K562 (cell line): ENCODE measurements around the gene KLK7. TPM values are rescaled to one million over a fixed set of nuclear protein-coding genes. Genes with fewer than 3 reads are reported as not detected.

Experiments
- ARID3A ChIP-seq: IDR thresholded peaks from 2 replicates; pipeline ENCODE4 v1.6.1; 2012; ENCODE audit warnings: low read depth, low read length, improper control_type of control experiment, borderline replicate concordance
- BCL6 ChIP-seq: fragments of 250-450 bp; sonication (Bioruptor Pico); IDR thresholded peaks from 2 replicates; pipeline ENCODE4 v1.4.0; 2020
- CBX1 ChIP-seq: sonication (generic); IDR thresholded peaks from 2 replicates; pipeline ENCODE4 v1.6.1; 2016; ENCODE audit warnings: antibody characterized with exemption, low read depth, mild to moderate bottlenecking
- CBX8 ChIP-seq: fragments of 200-600 bp; sonication (generic); IDR thresholded peaks from 2 replicates; pipeline ENCODE4 v1.6.1; 2012; ENCODE audit warnings: borderline replicate concordance, mixed run types, low read depth, mild to moderate bottlenecking, moderate library complexity, mixed read lengths, low read length, control low read depth, inconsistent platforms; ENCODE audit not compliant: poor library complexity, severe bottlenecking; ENCODE audit errors: extremely low read depth
- CHD1 ChIP-seq: fragments of 200-600 bp; sonication (generic); IDR thresholded peaks from one replicate; pipeline ENCODE4 v1.6.1; 2012; ENCODE audit warnings: mild to moderate bottlenecking, moderate library complexity, low read length, inconsistent platforms
- DNMT1 ChIP-seq: fragments of 450-650 bp; IDR thresholded peaks from 2 replicates; pipeline ENCODE4 v1.6.1; 2016; ENCODE audit warnings: antibody characterized with exemption, mild to moderate bottlenecking
- FOXA3 ChIP-seq, 2 experiments: fragments of 450-650 bp in 1 of 2; sonication (generic) in 1 of 2; formaldehyde crosslinking; IDR thresholded peaks in 1 of 2; conservative IDR thresholded peaks in 1 of 2; 2 replicates each; pipeline versions ENCODE4 v1.4.0 to v1.8.0; 2020 to 2022; ENCODE audit warnings: mild to moderate bottlenecking in 2 of 2, missing genetic modification reagents in 1 of 2
- GATAD2A ChIP-seq: fragments of 450-650 bp; IDR thresholded peaks from 2 replicates; pipeline ENCODE4 v1.6.1; 2017
- GTF2A2 ChIP-seq: IDR thresholded peaks from 2 replicates; pipeline ENCODE4 v1.6.1; 2016; ENCODE audit warnings: mild to moderate bottlenecking, missing genetic modification characterization, missing compliant biosample characterization
- HSF4 ChIP-seq: fragments of 250-450 bp; sonication (Bioruptor Pico); IDR thresholded peaks from 2 replicates; pipeline ENCODE4 v2.1.2; 2022; ENCODE audit warnings: mild to moderate bottlenecking, moderate library complexity, borderline replicate concordance
- LCOR ChIP-seq: sonication (generic); formaldehyde crosslinking; IDR thresholded peaks from 2 replicates; pipeline ENCODE4 v1.8.0; 2022; ENCODE audit warnings: mild to moderate bottlenecking, missing genetic modification reagents
- NFATC3 ChIP-seq: fragments of 450-650 bp; IDR thresholded peaks from 2 replicates; pipeline ENCODE4 v1.6.1; 2017; ENCODE audit warnings: mild to moderate bottlenecking
- SLC30A9 ChIP-seq: fragments of 250-450 bp; sonication (Bioruptor Pico); IDR thresholded peaks from 2 replicates; pipeline ENCODE4 v1.8.0; 2022; ENCODE audit warnings: mild to moderate bottlenecking, moderate library complexity
- SMARCC2 ChIP-seq: fragments of 450-650 bp; IDR thresholded peaks from 2 replicates; pipeline ENCODE4 v1.6.1; 2017; ENCODE audit warnings: antibody characterized with exemption, moderate library complexity, mild to moderate bottlenecking, low read depth
- SPI1 ChIP-seq: IDR thresholded peaks from 2 replicates; pipeline ENCODE4 v1.6.1; 2011; ENCODE audit warnings: low read depth, low read length, control low read depth, borderline replicate concordance
- TGIF2 ChIP-seq: sonication (generic); formaldehyde crosslinking; IDR thresholded peaks from 2 replicates; pipeline ENCODE4 v1.8.1; 2022; ENCODE audit warnings: mild to moderate bottlenecking, missing genetic modification reagents, moderate library complexity
- ZBTB7A ChIP-seq: IDR thresholded peaks from 2 replicates; pipeline ENCODE4 v1.6.1; 2011; ENCODE audit warnings: low read depth, mild to moderate bottlenecking, low read length, moderate library complexity, borderline replicate concordance; ENCODE audit not compliant: control insufficient read depth
- ZNF24 ChIP-seq: fragments of 450-650 bp; IDR thresholded peaks from 2 replicates; pipeline ENCODE4 v1.6.1; 2016
- ZNF431 ChIP-seq: sonication (generic); formaldehyde crosslinking; IDR thresholded peaks from 2 replicates; pipeline ENCODE4 v1.8.0; 2022; ENCODE audit warnings: mild to moderate bottlenecking, missing genetic modification reagents
- ZNF699 ChIP-seq: fragments of 250-450 bp; sonication (Bioruptor Pico); IDR thresholded peaks from 2 replicates; pipeline ENCODE4 v1.8.0; 2021; ENCODE audit warnings: mild to moderate bottlenecking, moderate library complexity; ENCODE audit not compliant: insufficient replicate concordance
- polyA plus RNA-seq, 8 experiments: library from polyadenylated mRNA; depleted of rRNA in 4 of 8; stranded (reverse) in 5 of 8; unstranded in 3 of 8; fragments of >200 nt; fragmentation: Nextera tagmentation in 2 of 8; fragmentation: Illumina TruSeq in 1 of 8; extraction: Ambion mirVana in 2 of 8; extraction: Trizol in 1 of 8; gene quantifications; 2 replicates each; pipeline versions ENCODE4 v1.2.1 to v1.2.3, GENCODE V29; 2011 to 2014; ENCODE audit warnings: inconsistent platforms in 1 of 8, missing spikeins in 1 of 8
- total RNA-seq, 7 experiments: library from RNA; depleted of rRNA in 6 of 7; stranded (reverse); fragments of >200 nt in 6 of 7; fragmentation: Illumina TruSeq in 2 of 7; extraction: Trizol in 2 of 7; gene quantifications; 2 replicates each; pipeline versions ENCODE4 v1.2.1 to v1.2.3, GENCODE V29; 2011 to 2021; ENCODE audit warnings: low replicate concordance in 1 of 7
- TF ChIP-seq, protein P1 (sequence below): fragments of 450-650 bp; IDR thresholded peaks from 2 replicates; pipeline ENCODE4 v1.6.1; 2016
- TF ChIP-seq, protein P2 (sequence below): sonication (generic); formaldehyde crosslinking; IDR thresholded peaks from 2 replicates; pipeline ENCODE4 v1.8.0; 2022; ENCODE audit warnings: mild to moderate bottlenecking, missing genetic modification reagents

KLK7 gene
- total and polyA plus RNA-seq, 9 of the 15 experiments (the other 6 are each of a cell fraction or from before 2014, with no cell fraction given): 0.03 TPM; not detected in 8

GRCh38 chr19:51020988-51021651, 37.4 kb upstream of the KLK7 start (continued):
- peak; percentile 97 for TF ChIP-seq ARID3A
- TF ChIP-seq TGIF2 (CRISPR knock-in tag): no peak
- no peak for TF ChIP-seq CHD1
- no peak for TF ChIP-seq GATAD2A
- no peak for TF ChIP-seq ZNF24
- no peak for TF ChIP-seq SLC30A9 (CRISPR knock-in tag)
- no peak for TF ChIP-seq SPI1
- no peak for TF ChIP-seq HSF4 (CRISPR knock-in tag)
- no peak for TF ChIP-seq CBX8
- TF ChIP-seq GTF2A2 (tag): no peak
- TF ChIP-seq ZBTB7A: no peak
- TF ChIP-seq ZNF431 (CRISPR knock-in tag): no peak
- no peak for TF ChIP-seq NFATC3
- TF ChIP-seq BCL6 (CRISPR knock-in tag): no peak
- no peak for TF ChIP-seq LCOR (CRISPR knock-in tag)
- TF ChIP-seq, protein P1, sequence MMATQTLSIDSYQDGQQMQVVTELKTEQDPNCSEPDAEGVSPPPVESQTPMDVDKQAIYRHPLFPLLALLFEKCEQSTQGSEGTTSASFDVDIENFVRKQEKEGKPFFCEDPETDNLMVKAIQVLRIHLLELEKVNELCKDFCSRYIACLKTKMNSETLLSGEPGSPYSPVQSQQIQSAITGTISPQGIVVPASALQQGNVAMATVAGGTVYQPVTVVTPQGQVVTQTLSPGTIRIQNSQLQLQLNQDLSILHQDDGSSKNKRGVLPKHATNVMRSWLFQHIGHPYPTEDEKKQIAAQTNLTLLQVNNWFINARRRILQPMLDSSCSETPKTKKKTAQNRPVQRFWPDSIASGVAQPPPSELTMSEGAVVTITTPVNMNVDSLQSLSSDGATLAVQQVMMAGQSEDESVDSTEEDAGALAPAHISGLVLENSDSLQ: no peak
- TF ChIP-seq, protein P2, sequence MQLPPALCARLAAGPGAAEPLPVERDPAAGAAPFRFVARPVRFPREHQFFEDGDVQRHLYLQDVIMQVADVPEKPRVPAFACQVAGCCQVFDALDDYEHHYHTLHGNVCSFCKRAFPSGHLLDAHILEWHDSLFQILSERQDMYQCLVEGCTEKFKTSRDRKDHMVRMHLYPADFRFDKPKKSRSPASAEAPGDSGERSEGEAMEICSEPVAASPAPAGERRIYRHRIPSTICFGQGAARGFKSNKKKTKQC: no peak
- TF ChIP-seq ZNF699 (CRISPR knock-in tag): no peak
- TF ChIP-seq FOXA3 (CRISPR knock-in tag; conservative IDR thresholded peaks at IDR 0.05 in 1 of 2, IDR thresholded peaks at IDR 0.05 in 1 of 2): no peak
- TF ChIP-seq CBX1: no peak
- no peak for TF ChIP-seq DNMT1
- no peak for TF ChIP-seq SMARCC2
